ENCODE data around the gene UBAC1.

UBAC1 gene

GRCh38 chr9:136002215-136002614 lies 41.0 kb upstream of the UBAC1 start:
- no peak for TF ChIP-seq CTCF (IDR thresholded peaks at IDR 0.05; ENCODE audit: borderline replicate concordance, control extremely low read depth, extremely low read depth, insufficient read depth, missing control alignments)
- no peak for DNase-seq (ENCODE audit: low spot score)
- in situ Hi-C loops (cut with MboI; ENCODE audit: low sequenced_read_pairs, unreplicated experiment), result no loop called here

DNA sequence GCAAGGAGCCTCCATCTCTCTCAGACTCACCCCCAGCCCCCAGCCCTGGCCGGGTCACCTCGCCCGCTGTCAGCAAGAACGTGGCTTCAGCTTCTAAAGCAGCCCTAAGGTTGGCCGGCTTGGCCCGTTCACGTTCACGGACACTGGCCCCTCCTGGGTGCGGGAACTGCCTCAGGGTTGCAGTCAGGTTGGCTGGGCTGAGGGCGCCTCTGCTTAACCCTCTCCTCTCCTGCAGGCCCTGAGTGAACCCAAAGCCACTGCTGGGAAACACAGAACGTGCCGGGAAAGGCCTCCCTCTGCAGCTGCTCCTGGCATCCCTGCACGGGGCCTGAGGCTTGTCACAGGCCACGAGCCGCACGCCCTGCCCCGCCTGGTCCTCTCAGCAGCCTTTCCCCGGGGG lies 40.1 kb upstream of the UBAC1 start:
- TF ChIP-seq CTCF (IDR thresholded peaks at IDR 0.05; ENCODE audit: borderline replicate concordance, control extremely low read depth, extremely low read depth, insufficient read depth, missing control alignments), result no peak
- in situ Hi-C loops (cut with MboI; ENCODE audit: low sequenced_read_pairs, unreplicated experiment), result no loop called here
- no peak for DNase-seq (ENCODE audit: low spot score)

DNA sequence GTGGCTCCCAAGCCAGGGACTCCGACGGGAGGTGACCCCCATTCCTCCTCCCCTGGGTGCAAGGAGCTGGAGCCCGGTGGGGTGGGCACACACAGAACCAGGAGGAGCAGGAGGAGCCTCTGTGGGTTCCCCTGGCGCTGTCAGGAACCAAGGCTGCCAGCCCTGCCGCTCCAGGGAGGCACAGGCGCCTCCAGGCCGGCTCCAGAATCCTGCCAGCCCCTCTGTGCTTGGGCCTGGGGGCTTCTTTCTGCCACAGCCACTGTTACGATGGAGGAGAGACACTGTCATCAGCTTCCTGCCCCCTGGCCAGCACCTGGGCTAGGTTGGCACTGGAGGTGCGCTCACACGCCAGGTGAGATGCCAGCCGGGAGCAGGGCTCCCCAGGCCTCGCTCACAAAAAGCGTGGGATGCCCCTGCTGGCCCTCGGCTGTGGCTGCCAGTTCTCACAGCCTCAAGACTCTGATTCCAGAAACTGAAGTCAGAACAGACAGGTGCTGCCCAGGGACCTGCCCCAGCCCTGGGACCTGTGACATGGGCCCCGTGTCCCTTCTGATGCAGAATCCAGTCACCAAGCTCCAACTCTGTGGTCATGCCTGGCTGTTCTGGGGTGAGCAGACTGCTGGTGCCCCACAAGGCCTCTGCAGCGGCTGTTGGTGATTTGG lies 37.4 kb upstream of the UBAC1 start:
- DNase-seq (ENCODE audit: low spot score), result no peak
- in situ Hi-C loops (cut with MboI; ENCODE audit: low sequenced_read_pairs, unreplicated experiment), result no loop called here
- TF ChIP-seq CTCF (IDR thresholded peaks at IDR 0.05; ENCODE audit: borderline replicate concordance, control extremely low read depth, extremely low read depth, insufficient read depth, missing control alignments), result no peak

GRCh38 chr9:135998016-135998380 lies 36.8 kb upstream of the UBAC1 start:
- no peak for TF ChIP-seq CTCF (IDR thresholded peaks at IDR 0.05; ENCODE audit: borderline replicate concordance, control extremely low read depth, extremely low read depth, insufficient read depth, missing control alignments)
- DNase-seq (ENCODE audit: low spot score), result no peak
- in situ Hi-C loops (cut with MboI; ENCODE audit: low sequenced_read_pairs, unreplicated experiment), result no loop called here

GRCh38 chr9:135997090-135998015 lies 36.2 kb upstream of the UBAC1 start:
- in situ Hi-C loops (cut with MboI; ENCODE audit: low sequenced_read_pairs, unreplicated experiment), result no loop called here
- TF ChIP-seq CTCF (IDR thresholded peaks at IDR 0.05; ENCODE audit: borderline replicate concordance, control extremely low read depth, extremely low read depth, insufficient read depth, missing control alignments), result no peak
- DNase-seq (ENCODE audit: low spot score), result no peak

GRCh38 chr9:135995816-135996215 lies 34.6 kb upstream of the UBAC1 start:
- DNase-seq (ENCODE audit: low spot score), result no peak
- in situ Hi-C loops (cut with MboI; ENCODE audit: low sequenced_read_pairs, unreplicated experiment), result no loop called here
- no peak for TF ChIP-seq CTCF (IDR thresholded peaks at IDR 0.05; ENCODE audit: borderline replicate concordance, control extremely low read depth, extremely low read depth, insufficient read depth, missing control alignments)
